OCI-LY7 (cell line): ENCODE data around the gene KHDC4. TPM values are rescaled to one million over a fixed set of nuclear protein-coding genes. Genes with fewer than 3 reads are reported as not detected.

Source experiments
- BruUV-seq: library from RNA; stranded (reverse); fragments of 400-500 nt; replicated peaks from 2 replicates; lab custom pipeline; 2021; lab: Mats Ljungman, UMichigan
- CTCF ChIA-PET: fragments of 300-600 bp; sonication (Branson Sonifier 250); formaldehyde crosslinking; loops from one replicate; lab custom pipeline; 2022; ENCODE audit warnings: antibody characterized with exemption; ENCODE audit not compliant: unreplicated experiment; lab: Charles Lee
- POLR2A ChIA-PET: fragments of 300-600 bp; sonication (Branson Sonifier 250); formaldehyde crosslinking; loops from one replicate; lab custom pipeline; 2022; ENCODE audit warnings: antibody characterized with exemption; lab: Charles Lee
- DNase-seq: peaks from one replicate; pipeline ENCODE4 v3.0.0-alpha.2; 2015; ENCODE audit warnings: low spot score
- H2AFZ ChIP-seq: fragments of 200-600 bp; sonication (generic), shearing (Covaris generic); 2 replicates; pipeline ENCODE4 v1.6.1; 2014; ENCODE audit warnings: mild to moderate bottlenecking, antibody characterized with exemption, low read length, moderate library complexity
- H3K27ac ChIP-seq: fragments of 200-600 bp; sonication (generic); 2 replicates; pipeline ENCODE4 v1.5.1; 2014; ENCODE audit warnings: mixed run types, low read depth, mild to moderate bottlenecking, moderate library complexity, low read length, inconsistent platforms; ENCODE audit not compliant: poor library complexity, severe bottlenecking
- H3K36me3 ChIP-seq: fragments of 200-600 bp; sonication (generic); 2 replicates; pipeline ENCODE4 v1.6.1; 2014; ENCODE audit warnings: mild to moderate bottlenecking, antibody characterized with exemption, low read length, moderate library complexity, mixed read lengths; ENCODE audit not compliant: insufficient read depth
- H3K4me1 ChIP-seq: fragments of 200-600 bp; sonication (generic); 2 replicates; pipeline ENCODE4 v1.5.1; 2014; ENCODE audit warnings: mild to moderate bottlenecking, low read length; ENCODE audit not compliant: insufficient read depth, poor library complexity, severe bottlenecking
- H3K4me2 ChIP-seq: fragments of 200-600 bp; sonication (generic); 2 replicates; pipeline ENCODE4 v1.6.1; 2014; ENCODE audit warnings: mild to moderate bottlenecking, low read length
- H3K4me3 ChIP-seq: fragments of 200-600 bp; sonication (generic); 2 replicates; pipeline ENCODE4 v1.5.1; 2014; ENCODE audit warnings: mild to moderate bottlenecking, low read depth, low read length; ENCODE audit not compliant: poor library complexity, severe bottlenecking
- H3K79me2 ChIP-seq: fragments of 200-600 bp; sonication (generic); 2 replicates; pipeline ENCODE4 v1.6.1; 2016; ENCODE audit warnings: low read depth, mild to moderate bottlenecking, low read length, moderate library complexity, mixed read lengths; ENCODE audit not compliant: insufficient read depth
- H3K9me2 ChIP-seq: fragments of 200-600 bp; sonication (generic); 2 replicates; pipeline ENCODE4 v1.6.1; 2016; ENCODE audit warnings: mild to moderate bottlenecking, low read length, mixed read lengths; ENCODE audit not compliant: insufficient read depth
- H3K9me3 ChIP-seq: fragments of 200-600 bp; sonication (generic); 2 replicates; pipeline ENCODE4 v1.6.1; 2014; ENCODE audit warnings: mild to moderate bottlenecking, mixed run types, low read length, mixed read lengths
- H4K20me1 ChIP-seq: fragments of 200-600 bp; sonication (generic); 2 replicates; pipeline ENCODE4 v1.6.1; 2014; ENCODE audit warnings: mild to moderate bottlenecking, antibody characterized with exemption, low read length, moderate library complexity, mixed read lengths; ENCODE audit not compliant: insufficient read depth
- EZH2phosphoT487 ChIP-seq: fragments of 200-600 bp; sonication (generic); IDR thresholded peaks from 2 replicates; pipeline ENCODE4 v1.6.1; 2018; ENCODE audit warnings: low read depth, borderline replicate concordance, mild to moderate bottlenecking, mixed run types, antibody characterized with exemption, low read length, moderate library complexity, mixed read lengths
- intact Hi-C: fragments of 100-400 bp; cut with micrococcal nuclease; formaldehyde crosslinking; loops from one replicate; pipeline ENCODE4 v1.10.0; 2022; ENCODE audit not compliant: unreplicated experiment
- total RNA-seq, 2 experiments: library from RNA; depleted of rRNA in 1 of 2; stranded (reverse); fragments of >200 nt in 1 of 2; shearing (Covaris generic) in 1 of 2; gene quantifications; 2 replicates each; pipeline ENCODE4 v1.2.3, GENCODE V29; 2014 to 2022
- TF ChIP-seq, protein P1 (sequence below): fragments of 200-600 bp; sonication (generic); conservative IDR thresholded peaks from 2 replicates; pipeline ENCODE4 v1.5.1; 2014; ENCODE audit warnings: mild to moderate bottlenecking, antibody characterized with exemption, low read length, moderate library complexity, mixed read lengths

The KHDC4 gene
- total RNA-seq, 2 experiments from 2014 or later = 88.9 to 121 TPM

GRCh38 chr1:155982106-155982505 is 47.9 kb upstream of the KHDC4 start:
- peaks cover 52% of the 10 kb centered on the region for H3K79me2 ChIP-seq
- H3K9me3 ChIP-seq = no peaks in the 10 kb centered on the region
- no peaks in the 10 kb centered on the region for H4K20me1 ChIP-seq
- DNase-seq = no peak
- no peaks in the 10 kb centered on the region for H3K9me2 ChIP-seq
- BruUV-seq = no TSS peak
- peak overlapping the region; percentile 94 for H3K27ac ChIP-seq
- peak overlapping the region; percentile 94 for H3K4me2 ChIP-seq
- H2AFZ ChIP-seq = no peak overlapping the region; the same call in 1 of the 2 replicates
- intact Hi-C loops = no loop called here
- H3K4me3 ChIP-seq = peak overlapping the region; percentile 85
- no peak for TF ChIP-seq EZH2phosphoT487
- TF ChIP-seq, protein P1, sequence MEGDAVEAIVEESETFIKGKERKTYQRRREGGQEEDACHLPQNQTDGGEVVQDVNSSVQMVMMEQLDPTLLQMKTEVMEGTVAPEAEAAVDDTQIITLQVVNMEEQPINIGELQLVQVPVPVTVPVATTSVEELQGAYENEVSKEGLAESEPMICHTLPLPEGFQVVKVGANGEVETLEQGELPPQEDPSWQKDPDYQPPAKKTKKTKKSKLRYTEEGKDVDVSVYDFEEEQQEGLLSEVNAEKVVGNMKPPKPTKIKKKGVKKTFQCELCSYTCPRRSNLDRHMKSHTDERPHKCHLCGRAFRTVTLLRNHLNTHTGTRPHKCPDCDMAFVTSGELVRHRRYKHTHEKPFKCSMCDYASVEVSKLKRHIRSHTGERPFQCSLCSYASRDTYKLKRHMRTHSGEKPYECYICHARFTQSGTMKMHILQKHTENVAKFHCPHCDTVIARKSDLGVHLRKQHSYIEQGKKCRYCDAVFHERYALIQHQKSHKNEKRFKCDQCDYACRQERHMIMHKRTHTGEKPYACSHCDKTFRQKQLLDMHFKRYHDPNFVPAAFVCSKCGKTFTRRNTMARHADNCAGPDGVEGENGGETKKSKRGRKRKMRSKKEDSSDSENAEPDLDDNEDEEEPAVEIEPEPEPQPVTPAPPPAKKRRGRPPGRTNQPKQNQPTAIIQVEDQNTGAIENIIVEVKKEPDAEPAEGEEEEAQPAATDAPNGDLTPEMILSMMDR = no peak
- POLR2A ChIA-PET = interaction anchor here (0.6 to 5.0 kb wide), 3 partner anchors 38 to 619 kb away, joined by 3 to 32 read pairs (median 19); partner anchors contain the start of genes GPATCH4 and KHDC4
- CTCF ChIA-PET = interaction anchor here (1.4 kb wide), 1 partner anchor 8 kb away, joined by 3 read pairs; no protein-coding TSS in a partner anchor
- H3K4me1 ChIP-seq = peaks cover 56% of the 10 kb centered on the region
- no peaks in the 10 kb centered on the region; the same call in 1 of the 2 replicates for H3K36me3 ChIP-seq

- Histone ChIP-seq H3K4me2 (peak overlapping the region; percentile 94), H3K9me2 (no peaks in the 10 kb centered on the region), H2AFZ (no peak overlapping the region; the same call in 1 of the 2 replicates), H3K36me3 (peaks cover 4% of the 10 kb centered on the region; the same call in 1 of the 2 replicates), H3K4me3 (peak overlapping the region; percentile 85), H3K27ac (peak overlapping the region; percentile 94), H4K20me1 (no peaks in the 10 kb centered on the region), H3K4me1 (peaks cover 56% of the 10 kb centered on the region), H3K79me2 (peaks cover 58% of the 10 kb centered on the region), H3K9me3 (no peaks in the 10 kb centered on the region)
- POLR2A ChIA-PET = interaction anchor here (0.6 to 5.0 kb wide), 9 partner anchors 8 to 620 kb away, joined by 3 to 32 read pairs (median 6); partner anchors contain the start of genes GPATCH4 and KHDC4
- TF ChIP-seq, protein P1 = no peak
- TF ChIP-seq EZH2phosphoT487 = no peak
- intact Hi-C loops = no loop called here
- CTCF ChIA-PET = interaction anchor here (0.8 to 1.0 kb wide), 4 partner anchors 8 to 43 kb away, joined by 3 to 7 read pairs (median 4); no protein-coding TSS in a partner anchor
- no TSS peak for BruUV-seq
- DNase-seq = peak; percentile 79
Measured at GRCh38 chr1:155981266-155982088, 47.3 kb upstream of the KHDC4 start.
